GM12878 (cell line): ENCODE data around the gene OR6X1. TPM values are rescaled to one million over a fixed set of nuclear protein-coding genes. Genes with fewer than 3 reads are reported as not detected.

ENCODE experiments used
- ATAC-seq: fragments of 200-7000 bp; cut with Tn5 transposase; 3 replicates; pipeline ENCODE4 v1.9.1; 2020; ENCODE audit warnings: mild to moderate bottlenecking, moderate library complexity
- BruUV-seq: library from RNA; stranded (reverse); fragments of 400-500 nt; replicated peaks from 2 replicates; lab custom pipeline; 2021; lab: Mats Ljungman, UMichigan
- CTCF ChIA-PET: fragments of 300-600 bp; sonication (Branson Sonifier 250); formaldehyde crosslinking; extraction: SDS; loops from one replicate; lab custom pipeline; 2021; ENCODE audit warnings: inconsistent platforms; lab: Yijun Ruan, JAX
- POLR2A ChIA-PET: fragments of 350-600 bp; formaldehyde crosslinking; extraction: SDS; loops from one replicate; lab custom pipeline; 2021; ENCODE audit warnings: inconsistent platforms; lab: Charles Lee
- RAD21 ChIA-PET: fragments of 300-600 bp; sonication (Branson Sonifier 250); formaldehyde crosslinking; loops from one replicate; lab custom pipeline; 2023; ENCODE audit warnings: antibody characterized with exemption; ENCODE audit not compliant: unreplicated experiment; lab: Charles Lee
- SMC1A ChIA-PET: fragments of 300-600 bp; sonication (Branson Sonifier 250); formaldehyde crosslinking; loops from one replicate; lab custom pipeline; 2023; ENCODE audit not compliant: unreplicated experiment, uncharacterized antibody; lab: Charles Lee
- DNase-seq: peaks from one replicate; pipeline ENCODE4 v3.0.0-alpha.2; 2011; ENCODE audit warnings: low read depth, low spot score
- FAIRE-seq: peaks from 3 replicates; lab custom pipeline; 2011; peaks lifted over from hg19 to GRCh38; lab: Jason Lieb, UNC
- H2AFZ ChIP-seq: 2 replicates; pipeline ENCODE4 v1.6.0; 2011; ENCODE audit warnings: low read depth, low read length, control low read depth; ENCODE audit not compliant: control insufficient read depth
- H3K27ac ChIP-seq: 2 replicates; pipeline ENCODE4 v1.5.1; 2011; ENCODE audit warnings: control low read depth; ENCODE audit not compliant: control insufficient read depth, insufficient read depth
- H3K27me3 ChIP-seq, 2 experiments: replicated peaks in 1 of 2; 2 replicates each; pipeline versions ENCODE4 v1.6.0 to v1.6.1; 2011; ENCODE audit warnings: low read length in 1 of 2; ENCODE audit not compliant: control insufficient read depth in 2 of 2, insufficient read depth in 2 of 2
- H3K36me3 ChIP-seq, 2 experiments: 2 replicates each; pipeline ENCODE4 v1.5.1; 2011; ENCODE audit warnings: low read length in 1 of 2; ENCODE audit not compliant: control insufficient read depth in 2 of 2, insufficient read depth in 2 of 2
- H3K4me1 ChIP-seq: 2 replicates; pipeline ENCODE4 v1.6.1; 2011; ENCODE audit warnings: mild to moderate bottlenecking, low read length, moderate library complexity, mixed read lengths; ENCODE audit not compliant: control insufficient read depth, insufficient read depth
- H3K4me2 ChIP-seq: 2 replicates; pipeline ENCODE4 v1.6.0; 2011; ENCODE audit warnings: control low read depth; ENCODE audit not compliant: control insufficient read depth, insufficient read depth
- H3K4me3 ChIP-seq: fragments of 200-600 bp; sonication (generic); 2 replicates; pipeline ENCODE4 v1.5.1; 2016
- H3K79me2 ChIP-seq: 2 replicates; pipeline ENCODE4 v1.6.0; 2011; ENCODE audit warnings: low read length; ENCODE audit not compliant: control insufficient read depth, insufficient read depth
- H3K9ac ChIP-seq: 2 replicates; pipeline ENCODE4 v1.8.0; 2011; ENCODE audit warnings: low read length, control low read depth, mixed read lengths; ENCODE audit not compliant: control insufficient read depth, insufficient read depth
- H3K9me3 ChIP-seq: replicated peaks from 3 replicates; pipeline ENCODE4 v1.5.1; 2011; ENCODE audit warnings: mild to moderate bottlenecking, low read length; ENCODE audit not compliant: control insufficient read depth, insufficient read depth
- H4K20me1 ChIP-seq: 2 replicates; pipeline ENCODE4 v1.6.0; 2011; ENCODE audit not compliant: control insufficient read depth, insufficient read depth
- BACH1 ChIP-seq: fragments of 450-650 bp; IDR thresholded peaks from 2 replicates; pipeline ENCODE4 v1.6.1; 2017; ENCODE audit warnings: mild to moderate bottlenecking, borderline replicate concordance
- CBX5 ChIP-seq: sonication (generic); IDR thresholded peaks from 2 replicates; pipeline ENCODE4 v1.6.1; 2016; ENCODE audit warnings: low read depth, moderate library complexity, mild to moderate bottlenecking, inconsistent platforms
- EGR1 ChIP-seq, 2 experiments: IDR thresholded peaks; 1 replicate in 1 of 2; 2 replicates in 1 of 2; pipeline ENCODE4 v1.6.1; 2011 to 2012; ENCODE audit warnings: low read depth in 2 of 2, low read length in 2 of 2, borderline replicate concordance in 1 of 2, mild to moderate bottlenecking in 1 of 2, moderate library complexity in 1 of 2
- EP300 ChIP-seq, 2 experiments: fragments of 150-350 bp in 1 of 2; IDR thresholded peaks; 2 replicates each; pipeline ENCODE4 v1.6.1; 2011 to 2012; ENCODE audit warnings: low read depth in 2 of 2, low read length in 2 of 2, borderline replicate concordance in 1 of 2, improper control_type of control experiment in 1 of 2, inconsistent platforms in 1 of 2; ENCODE audit not compliant: control insufficient read depth in 1 of 2
- GABPA ChIP-seq: IDR thresholded peaks from 2 replicates; pipeline ENCODE4 v1.6.1; 2014; ENCODE audit warnings: antibody characterized with exemption, low read depth, mild to moderate bottlenecking, inconsistent platforms
- IKZF1 ChIP-seq: fragments of 450-650 bp; conservative IDR thresholded peaks from 2 replicates; pipeline ENCODE4 v1.6.1; 2017; ENCODE audit warnings: antibody characterized with exemption, mild to moderate bottlenecking
- MEF2A ChIP-seq: IDR thresholded peaks from 2 replicates; pipeline ENCODE4 v1.6.1; 2011; ENCODE audit warnings: low read depth, mild to moderate bottlenecking, low read length, moderate library complexity; ENCODE audit not compliant: insufficient read depth
- MYB ChIP-seq: fragments of 150-350 bp; IDR thresholded peaks from 2 replicates; pipeline ENCODE4 v1.6.1; 2014; ENCODE audit warnings: mild to moderate bottlenecking, low read depth, low read length, borderline replicate concordance
- MYC ChIP-seq: IDR thresholded peaks from 2 replicates; pipeline ENCODE4 v1.6.1; 2011; ENCODE audit warnings: mild to moderate bottlenecking, low read length, moderate library complexity, inconsistent platforms; ENCODE audit not compliant: insufficient read depth, insufficient replicate concordance, insufficient read length, severe bottlenecking
- NR2C2 ChIP-seq: IDR thresholded peaks from 2 replicates; pipeline ENCODE4 v1.6.1; 2011; ENCODE audit warnings: borderline replicate concordance, low read depth; ENCODE audit not compliant: control insufficient read depth, insufficient read length
- PAX8 ChIP-seq: fragments of 450-650 bp; IDR thresholded peaks from 2 replicates; pipeline ENCODE4 v1.6.1; 2017; ENCODE audit warnings: mild to moderate bottlenecking, moderate library complexity
- TCF3 ChIP-seq: IDR thresholded peaks from 2 replicates; pipeline ENCODE4 v1.6.1; 2012; ENCODE audit warnings: low read depth, mild to moderate bottlenecking, low read length, borderline replicate concordance; ENCODE audit not compliant: insufficient read depth
- YBX1 ChIP-seq: fragments of 450-650 bp; IDR thresholded peaks from 2 replicates; pipeline ENCODE4 v1.6.1; 2016; ENCODE audit warnings: antibody characterized with exemption
- WGBS: methylation state at CpG from one replicate; pipeline ENCODE4 v1.1.6; 2016; ENCODE audit warnings: low lambda C conversion rate; ENCODE audit not compliant: insufficient replicate concordance, insufficient coverage; ENCODE audit errors: missing lambda C conversion rate; 5-methylcytosine and 5-hydroxymethylcytosine counted together
- in situ Hi-C: fragments of 300-500 bp; cut with MboI; formaldehyde crosslinking; loops from 9 replicates; pipeline ENCODE4 v1.14.3; 2018; ENCODE audit warnings: mixed read lengths
- intact Hi-C: fragments of 100-400 bp; cut with micrococcal nuclease; formaldehyde crosslinking; loops from one replicate; pipeline ENCODE4 v1.14.2; 2022; ENCODE audit not compliant: unreplicated experiment
- polyA plus RNA-seq, 11 experiments: library from polyadenylated mRNA; depleted of rRNA in 4 of 11; unstranded in 6 of 11; stranded (reverse) in 5 of 11; fragments of >200 nt; fragmentation: Nextera tagmentation in 4 of 11; fragmentation: Illumina TruSeq in 1 of 11; extraction: Ambion mirVana in 4 of 11; extraction: Trizol in 1 of 11; gene quantifications; 1 replicate in 1 of 11; 2 replicates in 10 of 11; pipeline versions ENCODE4 v1.2.1 to v1.2.3, GENCODE V29; 2011 to 2016; ENCODE audit warnings: inconsistent platforms in 2 of 11, missing spikeins in 2 of 11, low read depth in 1 of 11
- total RNA-seq, 4 experiments: library from RNA; depleted of rRNA in 3 of 4; stranded (reverse); fragments of >200 nt in 3 of 4; fragmentation: Illumina TruSeq in 1 of 4; extraction: Trizol in 1 of 4; gene quantifications; 2 replicates each; pipeline versions ENCODE4 v1.2.1 to v1.2.3, GENCODE V29; 2013 to 2021
- TF ChIP-seq, protein P1 (sequence below): fragments of 450-650 bp; IDR thresholded peaks from 2 replicates; pipeline ENCODE4 v1.6.1; 2017; ENCODE audit warnings: mild to moderate bottlenecking, low read depth, inconsistent platforms; ENCODE audit not compliant: poor library complexity, severe bottlenecking
- TF ChIP-seq, protein P2 (sequence below): fragments of 450-650 bp; IDR thresholded peaks from 2 replicates; pipeline ENCODE4 v1.6.1; 2017; ENCODE audit warnings: mild to moderate bottlenecking
- TF ChIP-seq, protein P3 (sequence below): IDR thresholded peaks from 2 replicates; pipeline ENCODE4 v1.6.1; 2011; ENCODE audit warnings: borderline replicate concordance, low read depth, mild to moderate bottlenecking, moderate library complexity, low read length; ENCODE audit not compliant: insufficient read depth, poor library complexity, severe bottlenecking

The OR6X1 gene
- total and polyA plus RNA-seq, 10 of the 15 experiments (the other 5 are each of a cell fraction or from before 2014, with no cell fraction given), result not detected

DNA sequence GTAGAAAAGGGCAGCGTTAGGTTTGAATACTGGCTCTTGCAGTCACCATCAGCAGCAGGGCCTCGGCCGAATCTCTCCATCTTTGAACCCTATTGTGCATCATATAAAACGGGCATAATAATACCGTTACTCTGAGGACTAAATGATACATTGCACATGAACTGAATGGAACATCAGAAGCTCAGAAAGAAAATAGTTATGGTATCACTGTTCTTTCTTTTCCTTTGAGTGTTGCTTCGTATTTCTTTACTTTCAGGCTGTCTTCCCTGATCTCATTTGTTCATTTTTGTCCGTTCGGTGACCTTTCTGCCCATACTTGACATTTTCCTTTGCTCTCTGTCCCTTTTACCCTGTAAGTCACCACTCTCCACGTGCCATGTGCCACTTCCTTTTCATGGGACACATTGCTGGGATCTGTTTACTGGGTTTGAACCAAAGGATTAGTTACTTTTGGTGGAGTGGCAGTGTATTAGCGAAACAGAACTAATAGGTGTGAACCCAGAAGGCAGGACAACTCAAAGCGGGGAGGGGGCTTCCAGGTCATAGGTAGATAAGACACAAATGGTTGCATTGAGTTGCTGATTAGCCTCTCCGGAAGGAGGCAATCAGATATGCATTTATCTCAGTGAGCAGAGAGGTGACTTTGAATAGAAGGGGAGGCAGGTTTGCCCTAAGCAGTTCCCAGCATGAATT is 12.1 kb downstream of the OR6X1 start:
- POLR2A ChIA-PET, result interaction anchor here (0.6 to 0.7 kb wide), 2 partner anchors 403 to 864 kb away, joined by 3 to 6 read pairs; no protein-coding TSS in a partner anchor

More for the DNA sequence above, 12.1 kb downstream of the OR6X1 start:
- peak overlapping the region; percentile 30 for H3K4me2 ChIP-seq
- ChIA-PET CTCF (interaction anchor here (0.6 kb wide), 1 partner anchor 10 kb away, joined by 3 read pairs; no protein-coding TSS in a partner anchor), SMC1A (interaction anchor here (0.6 to 1.3 kb wide), 2 partner anchors 12 to 62 kb away, joined by 3 to 4 read pairs; no protein-coding TSS in a partner anchor), RAD21 (interaction anchor here (0.6 kb wide), 1 partner anchor 414 kb away, joined by 3 read pairs; no protein-coding TSS in a partner anchor)
- H3K27me3 ChIP-seq, result no peaks in the 10 kb centered on the region
- peaks cover 30% of the 10 kb centered on the region for H3K79me2 ChIP-seq
- peak overlapping the region; percentile 86 for H3K4me3 ChIP-seq
- no peaks in the 10 kb centered on the region for H4K20me1 ChIP-seq
- 43% methylated on average over 12 of the region's 12 CpGs for WGBS
- TSS peak; percentile 71 for BruUV-seq
- in situ Hi-C loops (no loop called here), intact Hi-C loops (no loop called here)
- 0 out of 4 replicates have a peak, but pooled peaks cover 0 to 2% of the 10 kb centered on the region in 2 experiments for H3K36me3 ChIP-seq
- H3K9ac ChIP-seq, result peak overlapping the region; percentile 76
- FAIRE-seq (no peak), ATAC-seq (0 out of 3 replicates have a peak, but pooled peaks have one; percentile 5), DNase-seq (no peak)
- no peak for TF ChIP-seq MEF2A
- TF ChIP-seq CBX5, result no peak
- no peak for TF ChIP-seq EGR1 (IDR thresholded peaks at IDR 0.05; ENCODE audit: borderline replicate concordance in 1 of 2, low read depth in 2 of 2, low read length in 2 of 2)
- no peak for TF ChIP-seq MYB
- TF ChIP-seq NR2C2, result no peak
- no peak for TF ChIP-seq GABPA
- TF ChIP-seq IKZF1, result no peak
- no peak for TF ChIP-seq MYC
- TF ChIP-seq YBX1, result no peak
- TF ChIP-seq, protein P1, sequence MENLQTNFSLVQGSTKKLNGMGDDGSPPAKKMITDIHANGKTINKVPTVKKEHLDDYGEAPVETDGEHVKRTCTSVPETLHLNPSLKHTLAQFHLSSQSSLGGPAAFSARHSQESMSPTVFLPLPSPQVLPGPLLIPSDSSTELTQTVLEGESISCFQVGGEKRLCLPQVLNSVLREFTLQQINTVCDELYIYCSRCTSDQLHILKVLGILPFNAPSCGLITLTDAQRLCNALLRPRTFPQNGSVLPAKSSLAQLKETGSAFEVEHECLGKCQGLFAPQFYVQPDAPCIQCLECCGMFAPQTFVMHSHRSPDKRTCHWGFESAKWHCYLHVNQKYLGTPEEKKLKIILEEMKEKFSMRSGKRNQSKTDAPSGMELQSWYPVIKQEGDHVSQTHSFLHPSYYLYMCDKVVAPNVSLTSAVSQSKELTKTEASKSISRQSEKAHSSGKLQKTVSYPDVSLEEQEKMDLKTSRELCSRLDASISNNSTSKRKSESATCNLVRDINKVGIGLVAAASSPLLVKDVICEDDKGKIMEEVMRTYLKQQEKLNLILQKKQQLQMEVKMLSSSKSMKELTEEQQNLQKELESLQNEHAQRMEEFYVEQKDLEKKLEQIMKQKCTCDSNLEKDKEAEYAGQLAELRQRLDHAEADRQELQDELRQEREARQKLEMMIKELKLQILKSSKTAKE, result no peak
- no peak for TF ChIP-seq TCF3
- TF ChIP-seq BACH1, result no peak
- TF ChIP-seq EP300 (IDR thresholded peaks at IDR 0.05; ENCODE audit: borderline replicate concordance in 1 of 2, control insufficient read depth in 1 of 2, low read depth in 2 of 2, low read length in 2 of 2), result no peak
- no peak for TF ChIP-seq PAX8
- TF ChIP-seq, protein P2, sequence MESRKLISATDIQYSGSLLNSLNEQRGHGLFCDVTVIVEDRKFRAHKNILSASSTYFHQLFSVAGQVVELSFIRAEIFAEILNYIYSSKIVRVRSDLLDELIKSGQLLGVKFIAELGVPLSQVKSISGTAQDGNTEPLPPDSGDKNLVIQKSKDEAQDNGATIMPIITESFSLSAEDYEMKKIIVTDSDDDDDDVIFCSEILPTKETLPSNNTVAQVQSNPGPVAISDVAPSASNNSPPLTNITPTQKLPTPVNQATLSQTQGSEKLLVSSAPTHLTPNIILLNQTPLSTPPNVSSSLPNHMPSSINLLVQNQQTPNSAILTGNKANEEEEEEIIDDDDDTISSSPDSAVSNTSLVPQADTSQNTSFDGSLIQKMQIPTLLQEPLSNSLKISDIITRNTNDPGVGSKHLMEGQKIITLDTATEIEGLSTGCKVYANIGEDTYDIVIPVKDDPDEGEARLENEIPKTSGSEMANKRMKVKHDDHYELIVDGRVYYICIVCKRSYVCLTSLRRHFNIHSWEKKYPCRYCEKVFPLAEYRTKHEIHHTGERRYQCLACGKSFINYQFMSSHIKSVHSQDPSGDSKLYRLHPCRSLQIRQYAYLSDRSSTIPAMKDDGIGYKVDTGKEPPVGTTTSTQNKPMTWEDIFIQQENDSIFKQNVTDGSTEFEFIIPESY, result no peak
- TF ChIP-seq, protein P3, sequence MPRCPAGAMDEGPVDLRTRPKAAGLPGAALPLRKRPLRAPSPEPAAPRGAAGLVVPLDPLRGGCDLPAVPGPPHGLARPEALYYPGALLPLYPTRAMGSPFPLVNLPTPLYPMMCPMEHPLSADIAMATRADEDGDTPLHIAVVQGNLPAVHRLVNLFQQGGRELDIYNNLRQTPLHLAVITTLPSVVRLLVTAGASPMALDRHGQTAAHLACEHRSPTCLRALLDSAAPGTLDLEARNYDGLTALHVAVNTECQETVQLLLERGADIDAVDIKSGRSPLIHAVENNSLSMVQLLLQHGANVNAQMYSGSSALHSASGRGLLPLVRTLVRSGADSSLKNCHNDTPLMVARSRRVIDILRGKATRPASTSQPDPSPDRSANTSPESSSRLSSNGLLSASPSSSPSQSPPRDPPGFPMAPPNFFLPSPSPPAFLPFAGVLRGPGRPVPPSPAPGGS, result no peak
- peak overlapping the region; percentile 43; the same call in 1 of the 2 replicates for H3K27ac ChIP-seq
- peaks cover 3% of the 10 kb centered on the region; the same call in 1 of the 2 replicates for H3K4me1 ChIP-seq
- H3K9me3 ChIP-seq, result no peaks in the 10 kb centered on the region
- H2AFZ ChIP-seq, result peak overlapping the region; percentile 97
